Measurements from ENCODE around the gene TMEM209. TPM values are rescaled to one million over a fixed set of nuclear protein-coding genes. Genes with fewer than 3 reads are reported as not detected.

The TMEM209 gene
- total and polyA plus RNA-seq, 9 donors, result 7.6 to 26.1 (median 14.9) TPM

DNA sequence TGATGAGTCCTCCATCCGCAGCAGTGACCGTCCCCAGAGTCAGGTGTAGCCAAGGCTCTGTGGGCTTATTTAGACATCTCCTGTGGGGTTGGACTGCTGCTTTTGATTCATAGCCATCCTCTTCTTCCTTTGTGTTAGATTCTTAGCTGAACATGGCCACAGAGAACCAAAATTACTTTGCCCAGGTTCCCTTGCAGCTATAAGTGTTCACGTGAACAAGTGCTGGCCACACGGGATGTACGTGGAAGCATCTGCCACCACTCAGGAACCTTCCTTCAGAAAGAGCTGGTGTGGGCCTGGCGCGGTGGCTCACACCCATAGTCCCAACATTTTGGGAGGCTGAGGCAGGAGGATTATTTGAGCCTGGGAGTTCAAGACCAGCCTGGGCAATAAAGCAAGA is 49.1 kb downstream of the TMEM209 start:
- no peaks in the 10 kb centered on the region for H3K36me3 ChIP-seq
- WGBS, 3 donors, result 95 to 99% (median 97%) methylated on average over 7 of the region's 7 CpGs
- TF ChIP-seq POLR2A (IDR thresholded peaks at IDR 0.05) (no peak), EP300 (IDR thresholded peaks at IDR 0.05) (no peak)
- TF ChIP-seq, protein P1, sequence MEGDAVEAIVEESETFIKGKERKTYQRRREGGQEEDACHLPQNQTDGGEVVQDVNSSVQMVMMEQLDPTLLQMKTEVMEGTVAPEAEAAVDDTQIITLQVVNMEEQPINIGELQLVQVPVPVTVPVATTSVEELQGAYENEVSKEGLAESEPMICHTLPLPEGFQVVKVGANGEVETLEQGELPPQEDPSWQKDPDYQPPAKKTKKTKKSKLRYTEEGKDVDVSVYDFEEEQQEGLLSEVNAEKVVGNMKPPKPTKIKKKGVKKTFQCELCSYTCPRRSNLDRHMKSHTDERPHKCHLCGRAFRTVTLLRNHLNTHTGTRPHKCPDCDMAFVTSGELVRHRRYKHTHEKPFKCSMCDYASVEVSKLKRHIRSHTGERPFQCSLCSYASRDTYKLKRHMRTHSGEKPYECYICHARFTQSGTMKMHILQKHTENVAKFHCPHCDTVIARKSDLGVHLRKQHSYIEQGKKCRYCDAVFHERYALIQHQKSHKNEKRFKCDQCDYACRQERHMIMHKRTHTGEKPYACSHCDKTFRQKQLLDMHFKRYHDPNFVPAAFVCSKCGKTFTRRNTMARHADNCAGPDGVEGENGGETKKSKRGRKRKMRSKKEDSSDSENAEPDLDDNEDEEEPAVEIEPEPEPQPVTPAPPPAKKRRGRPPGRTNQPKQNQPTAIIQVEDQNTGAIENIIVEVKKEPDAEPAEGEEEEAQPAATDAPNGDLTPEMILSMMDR (IDR thresholded peaks at IDR 0.05), result no peak
- no peak overlapping the region for H3K27ac ChIP-seq
- no peaks in the 10 kb centered on the region for H3K9me3 ChIP-seq
- H3K4me1 ChIP-seq (ENCODE audit: insufficient read depth), result peaks cover 2% of the 10 kb centered on the region
- H3K4me3 ChIP-seq, result no peak overlapping the region
- DNase-seq, result no peak
- no peaks in the 10 kb centered on the region for H3K27me3 ChIP-seq
- intact Hi-C loops (cut with DNase I), result no loop called here

DNA sequence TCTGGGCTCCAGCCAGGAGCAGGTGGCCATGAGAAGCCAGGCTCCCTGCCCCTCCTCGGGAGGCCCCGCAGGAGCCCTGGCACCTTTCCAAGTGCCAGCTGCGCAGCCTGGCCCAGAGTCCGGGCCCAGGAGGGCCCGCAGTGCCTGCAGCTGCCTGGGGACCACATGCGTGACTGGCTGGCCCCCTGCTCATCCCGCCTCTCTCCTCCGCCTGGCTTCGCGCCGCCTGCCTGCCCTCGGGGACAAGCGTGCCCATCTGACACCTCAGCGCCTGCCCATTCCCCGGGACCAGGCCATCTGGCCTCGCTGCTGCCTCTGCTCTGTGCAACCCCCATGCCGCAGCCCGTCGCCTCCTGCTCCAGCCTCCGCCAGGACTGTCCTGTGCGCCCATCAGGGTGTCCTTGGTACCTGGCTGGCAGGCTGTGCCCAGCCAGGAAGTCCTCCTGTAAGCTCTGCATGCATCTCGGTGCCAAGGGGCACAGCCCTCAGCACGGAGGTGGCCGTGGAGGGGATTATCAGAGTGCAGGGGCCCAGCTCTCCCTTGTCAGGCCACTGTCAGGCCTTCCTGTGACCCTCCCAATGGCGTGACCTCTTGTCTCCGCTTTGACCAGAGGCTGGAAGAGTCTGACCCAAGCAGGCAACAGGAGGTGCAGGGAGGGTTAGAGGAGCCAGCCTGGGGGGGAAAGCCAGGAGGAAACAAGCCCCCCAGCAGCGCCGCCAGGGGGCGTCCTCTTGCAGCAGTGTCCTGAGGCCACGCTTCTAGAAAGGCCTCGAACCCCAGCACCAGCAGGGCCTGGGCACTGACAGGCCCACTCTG is 50.5 kb downstream of the TMEM209 start:
- 75 to 78% (median 77%) methylated on average over 30 to 31 of the region's 31 CpGs for WGBS, 3 donors
- intact Hi-C loops (cut with DNase I), result no loop called here
- Histone ChIP-seq H3K4me3 (no peak overlapping the region), H3K9me3 (no peaks in the 10 kb centered on the region), H3K4me1 (ENCODE audit: insufficient read depth) (peaks cover 2% of the 10 kb centered on the region), H3K27ac (no peak overlapping the region), H3K36me3 (no peaks in the 10 kb centered on the region), H3K27me3 (no peaks in the 10 kb centered on the region)
- TF ChIP-seq EP300 (IDR thresholded peaks at IDR 0.05) (no peak), POLR2A (IDR thresholded peaks at IDR 0.05) (no peak)
- TF ChIP-seq, protein P1 (IDR thresholded peaks at IDR 0.05), result no peak
- DNase-seq, result peak in 1 of 5 donors; percentile 18

DNA sequence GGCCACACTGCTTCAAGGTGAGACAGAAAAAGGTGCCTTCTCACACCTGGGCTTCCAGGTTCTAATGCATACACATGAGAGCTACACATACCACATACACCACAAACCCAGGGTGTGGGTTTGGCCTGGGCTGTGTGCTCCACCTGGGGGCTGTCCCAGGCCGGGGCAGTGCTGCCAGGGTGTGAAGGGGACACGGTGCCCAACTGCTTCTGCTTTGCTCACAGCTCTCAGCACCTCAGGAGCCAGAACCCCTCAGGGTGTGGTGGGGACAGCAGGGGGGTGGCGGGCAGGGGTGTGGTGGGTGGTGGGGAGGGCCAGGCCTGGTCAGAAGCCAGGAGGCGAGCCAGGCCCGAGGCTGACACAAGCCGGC is 51.1 kb downstream of the TMEM209 start:
- Histone ChIP-seq H3K27me3 (no peaks in the 10 kb centered on the region), H3K4me3 (no peak overlapping the region), H3K27ac (no peak overlapping the region), H3K9me3 (no peaks in the 10 kb centered on the region), H3K4me1 (ENCODE audit: insufficient read depth) (peaks cover 2% of the 10 kb centered on the region), H3K36me3 (no peaks in the 10 kb centered on the region)
- 56 to 76% (median 61%) methylated on average over 4 to 6 of the region's 6 CpGs for WGBS, 3 donors
- TF ChIP-seq, protein P1 (IDR thresholded peaks at IDR 0.05), result no peak
- TF ChIP-seq EP300 (IDR thresholded peaks at IDR 0.05), result no peak
- TF ChIP-seq POLR2A (IDR thresholded peaks at IDR 0.05), result no peak
- intact Hi-C loops (cut with DNase I), result no loop called here
- no peak for DNase-seq

DNA sequence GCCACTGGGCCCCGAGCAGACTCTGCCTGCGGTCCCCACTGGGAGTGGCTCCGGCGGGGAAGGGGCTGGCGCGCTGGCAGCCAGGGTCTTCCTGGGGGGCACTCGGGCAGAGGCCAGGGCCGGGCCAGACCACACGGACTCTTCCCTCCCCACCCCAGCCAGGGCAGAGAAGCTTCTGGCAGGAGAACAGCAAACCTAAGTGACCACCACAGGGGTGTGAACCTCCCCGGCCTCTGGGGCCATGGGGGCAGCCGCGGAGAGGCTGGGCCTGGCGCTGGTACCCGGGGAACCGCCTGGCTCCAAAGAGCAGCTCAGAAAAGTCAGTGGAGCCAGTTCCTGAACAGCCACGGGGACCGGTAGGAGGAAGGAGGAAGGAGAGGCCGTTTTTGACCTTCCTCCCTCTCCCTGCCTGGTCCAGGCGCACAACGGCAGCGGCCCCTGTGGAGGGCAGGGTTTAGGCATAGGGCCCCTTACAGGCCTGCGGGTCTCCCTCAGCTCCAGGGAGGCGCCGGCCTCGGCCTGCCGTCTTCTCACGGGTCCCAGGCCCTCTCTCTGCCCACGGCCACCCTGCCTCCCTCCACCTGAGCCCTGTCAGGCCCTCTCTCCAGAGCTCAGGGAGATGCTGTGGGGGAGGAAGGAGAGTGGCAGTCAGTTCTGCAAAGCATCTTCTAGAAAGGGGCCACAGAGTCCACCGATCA is 51.8 kb downstream of the TMEM209 start:
- Histone ChIP-seq H3K9me3 (no peaks in the 10 kb centered on the region), H3K27me3 (no peaks in the 10 kb centered on the region), H3K4me3 (no peak overlapping the region), H3K36me3 (no peaks in the 10 kb centered on the region), H3K4me1 (ENCODE audit: insufficient read depth) (peaks cover 2% of the 10 kb centered on the region), H3K27ac (no peak overlapping the region)
- TF ChIP-seq POLR2A (IDR thresholded peaks at IDR 0.05) (no peak), EP300 (IDR thresholded peaks at IDR 0.05) (no peak)
- TF ChIP-seq, protein P1 (IDR thresholded peaks at IDR 0.05), result no peak
- intact Hi-C loops (cut with DNase I), result no loop called here
- WGBS, 3 donors, result 30 to 35% (median 30%) methylated on average over 23 to 29 of the region's 29 CpGs
- no peak for DNase-seq
